Panc1 (cell line): ENCODE measurements around the gene STX18. TPM values are rescaled to one million over a fixed set of nuclear protein-coding genes. Genes with fewer than 3 reads are reported as not detected.

Source experiments
- ATAC-seq: fragments of 200-7000 bp; cut with Tn5 transposase; 2 replicates; pipeline ENCODE4 v1.9.1; 2020; ENCODE audit warnings: mild to moderate bottlenecking, moderate library complexity
- BruUV-seq: library from RNA; stranded (reverse); fragments of 400-500 nt; replicated peaks from 2 replicates; lab custom pipeline; 2021; lab: Mats Ljungman, UMichigan
- CTCF ChIA-PET: fragments of 300-600 bp; sonication (Branson Sonifier 250); formaldehyde crosslinking; loops from one replicate; lab custom pipeline; 2022; ENCODE audit warnings: antibody characterized with exemption; lab: Charles Lee
- POLR2A ChIA-PET: fragments of 300-600 bp; sonication (Branson Sonifier 250); formaldehyde crosslinking; loops from one replicate; lab custom pipeline; 2022; ENCODE audit warnings: antibody characterized with exemption; lab: Charles Lee
- DNase-seq: peaks from one replicate; pipeline ENCODE4 v3.0.0-alpha.2; 2010; ENCODE audit warnings: low read depth, low spot score
- H3K27ac ChIP-seq: 2 replicates; pipeline ENCODE4 v1.5.1; 2011; ENCODE audit warnings: mild to moderate bottlenecking, low read length, inconsistent platforms
- H3K27me3 ChIP-seq: fragments of 200-500 bp; sonication (Bioruptor generic); 2 replicates; pipeline ENCODE4 v1.6.0; 2014; ENCODE audit warnings: low read length, inconsistent platforms; ENCODE audit not compliant: control insufficient read depth, insufficient read depth
- H3K36me3 ChIP-seq: fragments of 200-500 bp; sonication (Bioruptor generic); 2 replicates; pipeline ENCODE4 v1.5.1; 2014; ENCODE audit warnings: inconsistent platforms, mild to moderate bottlenecking, low read length, moderate library complexity; ENCODE audit not compliant: control insufficient read depth, insufficient read depth
- H3K4me1 ChIP-seq: 2 replicates; pipeline ENCODE4 v1.5.1; 2011; ENCODE audit warnings: inconsistent platforms, mild to moderate bottlenecking, low read length, moderate library complexity; ENCODE audit not compliant: control insufficient read depth, insufficient read depth
- H3K4me3 ChIP-seq, 2 experiments: 2 replicates each; pipeline ENCODE4 v1.5.1; 2011 to 2012; ENCODE audit warnings: low read depth in 2 of 2, low read length in 2 of 2, mild to moderate bottlenecking in 2 of 2, inconsistent platforms in 1 of 2, moderate library complexity in 1 of 2
- H3K9me3 ChIP-seq: fragments of 200-500 bp; sonication (Bioruptor generic); 2 replicates; pipeline ENCODE4 v1.5.1; 2014; ENCODE audit warnings: low read depth, mild to moderate bottlenecking, inconsistent platforms, low read length, moderate library complexity; ENCODE audit not compliant: control insufficient read depth, insufficient read depth
- CTCF ChIP-seq: fragments of 450-650 bp; IDR thresholded peaks from 2 replicates; pipeline ENCODE4 v1.5.1; 2017; ENCODE audit warnings: mild to moderate bottlenecking
- POLR2AphosphoS5 ChIP-seq: IDR thresholded peaks from 2 replicates; pipeline ENCODE4 v1.6.1; 2012; ENCODE audit warnings: mild to moderate bottlenecking, low read depth, low read length, moderate library complexity
- REST ChIP-seq, 2 experiments: IDR thresholded peaks; 2 replicates each; pipeline ENCODE4 v1.6.1; 2011 to 2012; ENCODE audit warnings: low read depth in 2 of 2, control low read depth in 1 of 2, low read length in 1 of 2, mild to moderate bottlenecking in 1 of 2, moderate library complexity in 1 of 2; ENCODE audit not compliant: insufficient read depth in 1 of 2
- SIN3A ChIP-seq: IDR thresholded peaks from 2 replicates; pipeline ENCODE4 v1.6.1; 2012; ENCODE audit warnings: low read depth, mild to moderate bottlenecking, low read length, moderate library complexity, borderline replicate concordance; ENCODE audit not compliant: insufficient read depth
- TCF7L2 ChIP-seq: IDR thresholded peaks from 2 replicates; pipeline ENCODE4 v1.6.1; 2011; ENCODE audit warnings: mild to moderate bottlenecking, low read depth, low read length, inconsistent platforms
- in situ Hi-C: cut with HindIII; loops from 2 replicates; pipeline ENCODE4 v1.10.0; 2016; ENCODE audit warnings: low sequenced_read_pairs, low pct_unique_long_range_greater_than_20kb
- intact Hi-C: fragments of 100-400 bp; cut with micrococcal nuclease; formaldehyde crosslinking; loops from one replicate; pipeline ENCODE4 v1.10.0; 2022; ENCODE audit not compliant: unreplicated experiment
- total RNA-seq: library from RNA; stranded (reverse); gene quantifications from one replicate; pipeline ENCODE4 v1.2.1, GENCODE V29; 2021; ENCODE audit not compliant: unreplicated experiment

Gene STX18
- total RNA-seq, 1 experiment from 2014 or later, result 15.0 TPM

GRCh38 chr4:4406455-4407298 is 135.2 kb downstream of the STX18 start:
- Histone ChIP-seq H3K4me1 (no peaks in the 10 kb centered on the region), H3K27ac (no peak overlapping the region), H3K36me3 (no peaks in the 10 kb centered on the region), H3K27me3 (no peaks in the 10 kb centered on the region), H3K4me3 (no peak overlapping the region), H3K9me3 (no peaks in the 10 kb centered on the region)
- POLR2A ChIA-PET, result no interaction called here
- BruUV-seq, result no TSS peak
- TF ChIP-seq CTCF, result no peak
- TF ChIP-seq REST (IDR thresholded peaks at IDR 0.05; ENCODE audit: insufficient read depth in 1 of 2, low read depth in 2 of 2, low read length in 1 of 2), result no peak
- TF ChIP-seq TCF7L2, result no peak
- no peak for TF ChIP-seq SIN3A
- TF ChIP-seq POLR2AphosphoS5, result no peak
- CTCF ChIA-PET, result no interaction called here
- no peak for DNase-seq
- in situ Hi-C loops, result no loop called here
- intact Hi-C loops, result no loop called here
- ATAC-seq, result peak; percentile 36; the same call in 1 of the 2 replicates

- no peaks in the 10 kb centered on the region for H3K4me1 ChIP-seq
- TF ChIP-seq POLR2AphosphoS5 (no peak), REST (IDR thresholded peaks at IDR 0.05; ENCODE audit: insufficient read depth in 1 of 2, low read depth in 2 of 2, low read length in 1 of 2) (no peak), SIN3A (no peak), CTCF (no peak), TCF7L2 (no peak)
- intact Hi-C loops, result no loop called here
- no peaks in the 10 kb centered on the region for H3K36me3 ChIP-seq
- H3K27ac ChIP-seq, result no peak overlapping the region
- no peak overlapping the region for H3K4me3 ChIP-seq
- no TSS peak for BruUV-seq
- CTCF ChIA-PET, result no interaction called here
- in situ Hi-C loops, result no loop called here
- DNase-seq (no peak), ATAC-seq (no peak)
- POLR2A ChIA-PET, result interaction anchor here (0.6 kb wide), 1 partner anchor 31 kb away, joined by 3 read pairs; no protein-coding TSS in a partner anchor
- H3K27me3 ChIP-seq, result no peaks in the 10 kb centered on the region
- no peaks in the 10 kb centered on the region for H3K9me3 ChIP-seq
Measured at GRCh38 chr4:4405358-4405962, 136.4 kb downstream of the STX18 start.
